ENCODE results near the gene RAPGEF5.

DNA sequence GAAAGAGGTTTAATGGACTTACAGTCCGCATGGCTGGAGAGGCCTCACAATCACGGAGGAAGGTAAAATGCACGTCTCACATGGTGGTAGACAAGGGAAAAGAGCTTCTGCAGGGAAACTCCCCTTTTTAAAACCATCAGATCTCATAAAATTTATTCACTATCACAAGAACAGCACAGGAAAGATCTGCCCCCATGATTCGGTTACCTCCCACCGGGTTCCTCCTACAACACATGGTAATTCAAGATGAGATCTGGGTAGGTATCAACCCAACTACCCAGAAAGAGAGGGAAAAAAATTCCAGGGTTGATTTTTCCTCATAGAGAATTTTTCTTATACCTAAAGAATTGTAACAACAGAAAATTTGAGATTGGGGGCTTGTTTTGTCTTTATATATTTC lies 13.9 kb downstream of the RAPGEF5 start:
- TF ChIP-seq POLR2AphosphoS5 (IDR thresholded peaks at IDR 0.05) = no peak
- TF ChIP-seq, protein P1, sequence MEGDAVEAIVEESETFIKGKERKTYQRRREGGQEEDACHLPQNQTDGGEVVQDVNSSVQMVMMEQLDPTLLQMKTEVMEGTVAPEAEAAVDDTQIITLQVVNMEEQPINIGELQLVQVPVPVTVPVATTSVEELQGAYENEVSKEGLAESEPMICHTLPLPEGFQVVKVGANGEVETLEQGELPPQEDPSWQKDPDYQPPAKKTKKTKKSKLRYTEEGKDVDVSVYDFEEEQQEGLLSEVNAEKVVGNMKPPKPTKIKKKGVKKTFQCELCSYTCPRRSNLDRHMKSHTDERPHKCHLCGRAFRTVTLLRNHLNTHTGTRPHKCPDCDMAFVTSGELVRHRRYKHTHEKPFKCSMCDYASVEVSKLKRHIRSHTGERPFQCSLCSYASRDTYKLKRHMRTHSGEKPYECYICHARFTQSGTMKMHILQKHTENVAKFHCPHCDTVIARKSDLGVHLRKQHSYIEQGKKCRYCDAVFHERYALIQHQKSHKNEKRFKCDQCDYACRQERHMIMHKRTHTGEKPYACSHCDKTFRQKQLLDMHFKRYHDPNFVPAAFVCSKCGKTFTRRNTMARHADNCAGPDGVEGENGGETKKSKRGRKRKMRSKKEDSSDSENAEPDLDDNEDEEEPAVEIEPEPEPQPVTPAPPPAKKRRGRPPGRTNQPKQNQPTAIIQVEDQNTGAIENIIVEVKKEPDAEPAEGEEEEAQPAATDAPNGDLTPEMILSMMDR (IDR thresholded peaks at IDR 0.05) = no peak
- TF ChIP-seq POLR2A (IDR thresholded peaks at IDR 0.05; ENCODE audit: low read depth) = no peak

All from esophagus muscularis mucosa (tissue), 3 donors.